AG04450 (cell line): Measurements from ENCODE around the gene POU6F1. TPM values are rescaled to one million over a fixed set of nuclear protein-coding genes. Genes with fewer than 3 reads are reported as not detected.

ENCODE experiments used
- CTCF ChIA-PET: fragments of 300-600, 350-600 bp; formaldehyde crosslinking; extraction: SDS; loops from one replicate; lab custom pipeline; 2022; ENCODE audit warnings: antibody characterized with exemption, inconsistent platforms; lab: Charles Lee
- POLR2A ChIA-PET: fragments of 350-600 bp; formaldehyde crosslinking; extraction: SDS; loops from one replicate; lab custom pipeline; 2021; ENCODE audit warnings: antibody characterized with exemption, inconsistent platforms; lab: Yijun Ruan, JAX
- DNase-seq: peaks from one replicate; pipeline ENCODE4 v3.0.0-alpha.2; 2011; ENCODE audit warnings: low read depth, low spot score
- H3K27ac ChIP-seq: one replicate; pipeline ENCODE4 v1.5.1; 2012; ENCODE audit warnings: low read depth, low read length, control low read depth
- H3K27me3 ChIP-seq: one replicate; pipeline ENCODE4 v1.6.0; 2012; ENCODE audit warnings: low read length; ENCODE audit not compliant: control insufficient read depth, insufficient read depth
- H3K4me3 ChIP-seq: 2 replicates; pipeline ENCODE4 v1.5.1; 2011; ENCODE audit warnings: mild to moderate bottlenecking, low read depth, low read length, control low read depth
- H3K9me3 ChIP-seq: 2 replicates; pipeline ENCODE4 v1.5.1; 2012; ENCODE audit warnings: low read length; ENCODE audit not compliant: control insufficient read depth, insufficient read depth
- CTCF ChIP-seq: IDR thresholded peaks from 2 replicates; pipeline ENCODE4 v1.5.1; 2011; ENCODE audit warnings: low read depth, low read length, control low read depth, inconsistent platforms
- polyA plus RNA-seq: library from polyadenylated mRNA; depleted of rRNA; stranded (reverse); fragments of >200 nt; gene quantifications from 2 replicates; pipeline ENCODE4 v1.2.3, GENCODE V29; 2011

POU6F1 gene
- polyA plus RNA-seq, 1 experiment, result 3.1 TPM

GRCh38 chr12:51209259-51209658 lies 8.6 kb downstream of the POU6F1 start:
- CTCF ChIA-PET, result interaction anchor here (1.1 kb wide), 1 partner anchor 9 kb away, joined by 3 read pairs; no protein-coding TSS in a partner anchor
- no peaks in the 10 kb centered on the region for H3K27me3 ChIP-seq
- DNase-seq, result no peak
- no peak overlapping the region for H3K27ac ChIP-seq
- H3K4me3 ChIP-seq, result no peak overlapping the region
- POLR2A ChIA-PET, result no interaction called here
- peaks cover 2% of the 10 kb centered on the region; the same call in 1 of the 2 replicates for H3K9me3 ChIP-seq
- TF ChIP-seq CTCF, result no peak

DNA sequence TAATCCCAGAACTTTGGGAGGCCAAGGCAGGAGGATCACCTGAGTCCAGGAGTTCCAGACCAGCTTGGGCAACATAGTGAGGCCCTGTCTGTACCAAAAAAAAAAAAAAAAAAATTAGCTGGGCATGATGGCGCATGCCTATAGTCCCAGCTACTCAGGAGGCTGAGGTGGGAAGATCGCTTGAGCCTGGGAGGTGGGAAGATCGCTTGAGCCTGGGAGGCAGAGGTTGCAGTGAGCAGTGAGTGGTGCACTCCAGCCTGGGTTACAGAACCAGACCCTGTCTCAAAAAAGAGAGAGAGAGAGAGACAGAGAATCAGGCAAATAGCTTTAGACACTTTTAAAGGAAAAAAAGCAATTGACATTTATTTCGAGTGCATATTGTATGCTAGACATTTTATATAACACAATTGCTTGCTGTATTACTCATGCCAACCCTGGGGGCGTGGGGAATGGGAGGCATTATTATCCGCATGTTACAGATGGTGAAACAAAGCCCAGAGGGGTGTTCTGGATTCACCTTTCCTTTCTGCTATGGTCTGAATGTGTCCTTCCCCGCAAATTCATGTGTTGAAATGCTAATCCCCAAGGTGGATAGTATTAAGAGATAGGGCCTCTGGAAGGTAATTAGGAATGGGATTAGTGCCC lies 9.7 kb downstream of the POU6F1 start:
- Histone ChIP-seq H3K27me3 (no peaks in the 10 kb centered on the region), H3K27ac (no peak overlapping the region), H3K4me3 (no peak overlapping the region), H3K9me3 (peaks cover 2% of the 10 kb centered on the region; the same call in 1 of the 2 replicates)
- ChIA-PET POLR2A (interaction anchor here (0.5 to 0.7 kb wide), 2 partner anchors 47 to 125 kb away, joined by 4 to 5 read pairs; no protein-coding TSS in a partner anchor), CTCF (interaction anchor here (1.1 kb wide), 1 partner anchor 10 kb away, joined by 3 read pairs; no protein-coding TSS in a partner anchor)
- no peak for TF ChIP-seq CTCF
- DNase-seq, result no peak

DNA sequence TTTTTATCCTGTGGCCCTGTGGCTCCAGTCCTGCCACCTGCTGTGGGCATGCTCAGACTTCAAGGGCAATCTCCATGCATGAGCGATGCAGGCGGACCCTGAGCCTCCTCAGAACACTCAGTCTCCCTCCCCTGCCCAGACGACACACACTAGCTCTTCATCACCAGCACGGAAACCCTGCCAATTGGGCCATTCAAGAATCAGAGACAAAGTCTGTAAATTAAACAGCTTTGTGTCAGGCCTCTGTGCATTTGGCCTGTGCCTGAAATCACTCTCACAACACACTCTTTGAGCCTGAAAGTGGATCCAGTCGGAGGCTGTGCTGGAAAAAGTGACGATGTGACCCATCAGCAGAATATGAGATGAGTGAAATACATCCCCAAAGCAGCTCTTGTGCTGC lies 12.5 kb downstream of the POU6F1 start:
- Histone ChIP-seq H3K27ac (no peak overlapping the region), H3K27me3 (no peaks in the 10 kb centered on the region), H3K4me3 (no peak overlapping the region), H3K9me3 (peaks cover 2% of the 10 kb centered on the region; the same call in 1 of the 2 replicates)
- POLR2A ChIA-PET, result interaction anchor here (0.7 to 1.2 kb wide), 2 partner anchors 33 to 114 kb away, joined by 5 to 6 read pairs; partner anchors contain the start of gene DAZAP2
- CTCF ChIA-PET, result no interaction called here
- no peak for DNase-seq
- no peak for TF ChIP-seq CTCF

DNA sequence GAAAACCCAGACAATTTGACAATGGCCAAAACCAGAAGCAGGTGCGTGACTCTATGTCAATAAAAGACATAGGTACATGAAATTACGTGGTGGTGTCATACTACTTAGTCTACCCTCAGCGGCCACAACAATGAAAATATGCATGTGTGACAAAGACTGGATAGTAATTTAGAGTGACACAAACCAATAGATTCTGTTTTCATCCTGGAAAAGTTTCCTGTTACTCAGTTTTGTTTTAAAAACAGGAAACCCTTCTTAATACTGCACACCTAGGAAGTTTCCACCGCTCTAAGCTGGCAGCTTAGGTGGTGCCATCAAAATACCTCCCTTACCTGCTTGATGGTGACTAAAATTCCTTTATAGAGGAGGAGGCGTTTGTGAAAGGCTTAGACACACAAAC lies 15.1 kb downstream of the POU6F1 start:
- CTCF ChIA-PET, result no interaction called here
- POLR2A ChIA-PET, result no interaction called here
- no peak for TF ChIP-seq CTCF

DNA sequence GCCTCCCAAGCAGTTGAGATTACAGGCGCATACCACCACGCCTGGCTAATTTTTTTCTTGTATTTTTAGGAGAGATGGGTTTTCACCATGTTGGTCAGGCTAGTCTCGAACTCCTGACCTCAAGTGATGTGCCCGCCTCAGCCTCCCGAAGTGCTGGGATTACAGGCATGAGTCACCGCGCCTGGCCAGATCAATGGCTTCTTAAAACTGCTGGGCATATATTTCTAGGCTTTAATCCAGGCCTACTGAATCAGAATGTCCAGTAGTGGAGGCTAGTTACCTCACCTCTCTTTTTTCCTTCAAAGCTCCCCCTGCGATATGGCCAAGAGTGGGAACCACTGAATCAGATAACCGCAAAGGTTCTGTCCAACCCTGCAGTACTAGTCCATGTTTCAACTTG lies 17.1 kb downstream of the POU6F1 start:
- Histone ChIP-seq H3K4me3 (no peak overlapping the region), H3K27ac (no peak overlapping the region), H3K27me3 (no peaks in the 10 kb centered on the region), H3K9me3 (peaks cover 2% of the 10 kb centered on the region; the same call in 1 of the 2 replicates)
- no peak for TF ChIP-seq CTCF
- DNase-seq, result no peak
- ChIA-PET CTCF (no interaction called here), POLR2A (interaction anchor here (1.2 kb wide), 1 partner anchor 110 kb away, joined by 3 read pairs; no protein-coding TSS in a partner anchor)

More for the DNA sequence above, 15.1 kb downstream of the POU6F1 start:
- peaks cover 2% of the 10 kb centered on the region; the same call in 1 of the 2 replicates for H3K9me3 ChIP-seq
- H3K4me3 ChIP-seq, result no peak overlapping the region
- no peak for DNase-seq
- H3K27ac ChIP-seq, result no peak overlapping the region
- H3K27me3 ChIP-seq, result no peaks in the 10 kb centered on the region
